Skin of body (tissue), 2 donors: ENCODE results near the gene MESP1. TPM values are rescaled to one million over a fixed set of nuclear protein-coding genes. Genes with fewer than 3 reads are reported as not detected.

Experiments used
- DNase-seq: peaks from one replicate; lab custom pipeline; 2025; lab: John Stamatoyannopoulos, UW
- total RNA-seq: library from RNA; depleted of rRNA; stranded (reverse); fragments of >200 nt; gene quantifications from one replicate; pipeline ENCODE4 v1.2.3, GENCODE V29; 2014

MESP1 gene
- total RNA-seq, 1 donor from 2014 or later = 1.6 TPM

GRCh38 chr15:89781891-89782618 is 31.0 kb upstream of the MESP1 start:
- DNase-seq = no peak

- DNase-seq = no peak
These were observed 30.0 kb upstream of the MESP1 start for GRCh38 chr15:89781055-89781454.

- DNase-seq = no peak
These were observed 29.6 kb upstream of the MESP1 start for GRCh38 chr15:89780601-89781000.

GRCh38 chr15:89778861-89779260 is 27.8 kb upstream of the MESP1 start:
- DNase-seq = peak; percentile 10

GRCh38 chr15:89777782-89778380 is 26.8 kb upstream of the MESP1 start:
- DNase-seq = no peak

GRCh38 chr15:89777073-89777751 is 26.2 kb upstream of the MESP1 start:
- no peak for DNase-seq

- DNase-seq = peak; percentile 61
These were observed 25.4 kb upstream of the MESP1 start, which contains the start of gene MESP2 for GRCh38 chr15:89776274-89777072. TSS of gene MESP2 (plus strand) at chr15:89776332. CDS start at chr15:89776358, 26 bp downstream.

GRCh38 chr15:89775815-89776214 is 24.8 kb upstream of the MESP1 start:
- no peak for DNase-seq

- DNase-seq = no peak
These were observed 23.4 kb upstream of the MESP1 start for GRCh38 chr15:89774492-89774891.

GRCh38 chr15:89772932-89773583 is 22.0 kb upstream of the MESP1 start:
- no peak for DNase-seq

- no peak for DNase-seq
These were observed 19.0 kb upstream of the MESP1 start for GRCh38 chr15:89770041-89770440.

- no peak for DNase-seq
These were observed 18.3 kb upstream of the MESP1 start for GRCh38 chr15:89769366-89769765.

GRCh38 chr15:89768071-89768500 is 17.0 kb upstream of the MESP1 start:
- no peak for DNase-seq

GRCh38 chr15:89767411-89767915 is 16.4 kb upstream of the MESP1 start:
- DNase-seq = no peak

GRCh38 chr15:89766357-89767311 is 15.6 kb upstream of the MESP1 start:
- DNase-seq = no peak

- no peak for DNase-seq
These were observed 14.6 kb upstream of the MESP1 start for GRCh38 chr15:89765694-89766093.

GRCh38 chr15:89761929-89762328 is 10.9 kb upstream of the MESP1 start:
- DNase-seq = no peak

- DNase-seq = no peak
These were observed 10.2 kb upstream of the MESP1 start for GRCh38 chr15:89761009-89761831.
